GM12864 (cell line): Measurements from ENCODE around the gene ACOT11.
"Not testable (repeated sequence)": the region's sequence is repeated elsewhere in the genome, so short reads cannot be mapped to it uniquely, and the experiment has no call there.

Experiments used
- DNase-seq: peaks from one replicate; pipeline ENCODE4 v3.0.0-alpha.2; 2011; ENCODE audit warnings: low read depth
- H3K4me3 ChIP-seq: 2 replicates; pipeline ENCODE4 v1.5.1; 2011; ENCODE audit warnings: mild to moderate bottlenecking, low read depth, low read length, control low read depth
- CTCF ChIP-seq: IDR thresholded peaks from 2 replicates; pipeline ENCODE4 v1.5.1; 2011; ENCODE audit warnings: low read depth, mild to moderate bottlenecking, moderate library complexity, low read length, control low read depth, inconsistent platforms; ENCODE audit errors: missing control alignments

Gene ACOT11

GRCh38 chr1:54619749-54620148 is 71.7 kb downstream of the ACOT11 start:
- no peak for TF ChIP-seq CTCF
- no peak overlapping the region for H3K4me3 ChIP-seq
- no peak for DNase-seq

GRCh38 chr1:54623216-54624007 is 75.4 kb downstream of the ACOT11 start, which contains the start of gene FAM151A:
Gene FAM151A (minus strand): TSS chr1:54623525. CDS start chr1:54623395, 130 bp downstream.
- DNase-seq: no peak
- no peak for TF ChIP-seq CTCF
- H3K4me3 ChIP-seq: no peak within 1 kb of the TSS

GRCh38 chr1:54624466-54625464 is 76.7 kb downstream of the ACOT11 start:
- no peak overlapping the region for H3K4me3 ChIP-seq
- no peak for DNase-seq
- TF ChIP-seq CTCF: no peak

GRCh38 chr1:54627196-54627595 is 79.2 kb downstream of the ACOT11 start:
- no peak overlapping the region for H3K4me3 ChIP-seq
- no peak for DNase-seq
- TF ChIP-seq CTCF: no peak

- not testable (repeated sequence) for H3K4me3 ChIP-seq
Observed at GRCh38 chr1:54635804-54636203, 87.8 kb downstream of the ACOT11 start.

GRCh38 chr1:54636461-54637446 is 88.7 kb downstream of the ACOT11 start:
- H3K4me3 ChIP-seq, DNase-seq: not testable (repeated sequence)

More at GRCh38 chr1:54635804-54636203, 87.8 kb downstream of the ACOT11 start:
- DNase-seq: not testable (repeated sequence)

GRCh38 chr1:54640361-54640760 is 92.3 kb downstream of the ACOT11 start:
- DNase-seq: no peak
- no peak overlapping the region for H3K4me3 ChIP-seq
- TF ChIP-seq CTCF: no peak
